Endothelial cell (in vitro differentiated cells): Measurements from ENCODE around the gene KCNK17. TPM values are rescaled to one million over a fixed set of nuclear protein-coding genes. Genes with fewer than 3 reads are reported as not detected.
A peak's percentile ranks its signal among the peaks of the same experiment; 100 is the strongest.

Experiments used
- DNase-seq: peaks from one replicate; pipeline ENCODE4 v3.0.0; 2021; ENCODE audit warnings: low spot score
- H3K27ac Mint-ChIP-seq: one replicate; pipeline ENCODE4 v1.8.0; 2021; ENCODE audit warnings: mixed read lengths, inconsistent platforms; ENCODE audit not compliant: unreplicated experiment
- H3K27me3 Mint-ChIP-seq: one replicate; pipeline ENCODE4 v1.8.0; 2021; ENCODE audit warnings: mild to moderate bottlenecking, moderate library complexity, mixed read lengths, inconsistent platforms; ENCODE audit not compliant: unreplicated experiment
- H3K36me3 Mint-ChIP-seq: one replicate; pipeline ENCODE4 v1.8.0; 2021; ENCODE audit warnings: mild to moderate bottlenecking, low read depth, mixed read lengths, inconsistent platforms; ENCODE audit not compliant: unreplicated experiment
- H3K4me1 Mint-ChIP-seq: one replicate; pipeline ENCODE4 v1.8.0; 2021; ENCODE audit warnings: mild to moderate bottlenecking, mixed read lengths, inconsistent platforms; ENCODE audit not compliant: unreplicated experiment
- H3K4me3 Mint-ChIP-seq: one replicate; pipeline ENCODE4 v1.8.0; 2021; ENCODE audit warnings: mild to moderate bottlenecking, mixed read lengths, inconsistent platforms; ENCODE audit not compliant: unreplicated experiment
- H3K9me3 Mint-ChIP-seq: one replicate; pipeline ENCODE4 v1.8.0; 2021; ENCODE audit warnings: mixed read lengths, inconsistent platforms; ENCODE audit not compliant: unreplicated experiment
- total RNA-seq: library from RNA; stranded (reverse); fragmentation: NEBNext Ultra II Directional; extraction: Animal tissue kit (Norgen Biotek cat#: 25700); gene quantifications from one replicate; pipeline ENCODE4 v1.2.1, GENCODE V29; 2021; ENCODE audit not compliant: unreplicated experiment
- TF ChIP-seq, protein P1 (sequence below): fragments of 200-600 bp; sonication (generic); IDR thresholded peaks from one replicate; pipeline ENCODE4 v1.5.0; 2021; ENCODE audit warnings: antibody characterized with exemption; ENCODE audit not compliant: unreplicated experiment

Gene KCNK17
- total RNA-seq, 1 donor from 2014 or later, result 180 TPM

GRCh38 chr6:39339096-39339867 is 25.1 kb upstream of the KCNK17 start:
- H3K27ac Mint-ChIP-seq, result no peak overlapping the region
- H3K4me3 Mint-ChIP-seq, result no peak overlapping the region
- TF ChIP-seq, protein P1, sequence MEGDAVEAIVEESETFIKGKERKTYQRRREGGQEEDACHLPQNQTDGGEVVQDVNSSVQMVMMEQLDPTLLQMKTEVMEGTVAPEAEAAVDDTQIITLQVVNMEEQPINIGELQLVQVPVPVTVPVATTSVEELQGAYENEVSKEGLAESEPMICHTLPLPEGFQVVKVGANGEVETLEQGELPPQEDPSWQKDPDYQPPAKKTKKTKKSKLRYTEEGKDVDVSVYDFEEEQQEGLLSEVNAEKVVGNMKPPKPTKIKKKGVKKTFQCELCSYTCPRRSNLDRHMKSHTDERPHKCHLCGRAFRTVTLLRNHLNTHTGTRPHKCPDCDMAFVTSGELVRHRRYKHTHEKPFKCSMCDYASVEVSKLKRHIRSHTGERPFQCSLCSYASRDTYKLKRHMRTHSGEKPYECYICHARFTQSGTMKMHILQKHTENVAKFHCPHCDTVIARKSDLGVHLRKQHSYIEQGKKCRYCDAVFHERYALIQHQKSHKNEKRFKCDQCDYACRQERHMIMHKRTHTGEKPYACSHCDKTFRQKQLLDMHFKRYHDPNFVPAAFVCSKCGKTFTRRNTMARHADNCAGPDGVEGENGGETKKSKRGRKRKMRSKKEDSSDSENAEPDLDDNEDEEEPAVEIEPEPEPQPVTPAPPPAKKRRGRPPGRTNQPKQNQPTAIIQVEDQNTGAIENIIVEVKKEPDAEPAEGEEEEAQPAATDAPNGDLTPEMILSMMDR, result no peak
- no peak for DNase-seq
- no peaks in the 10 kb centered on the region for H3K9me3 Mint-ChIP-seq
- peaks cover 2% of the 10 kb centered on the region for H3K27me3 Mint-ChIP-seq
- H3K4me1 Mint-ChIP-seq, result peaks cover 56% of the 10 kb centered on the region
- H3K36me3 Mint-ChIP-seq, result peaks cover under 1% of the 10 kb centered on the region

DNA sequence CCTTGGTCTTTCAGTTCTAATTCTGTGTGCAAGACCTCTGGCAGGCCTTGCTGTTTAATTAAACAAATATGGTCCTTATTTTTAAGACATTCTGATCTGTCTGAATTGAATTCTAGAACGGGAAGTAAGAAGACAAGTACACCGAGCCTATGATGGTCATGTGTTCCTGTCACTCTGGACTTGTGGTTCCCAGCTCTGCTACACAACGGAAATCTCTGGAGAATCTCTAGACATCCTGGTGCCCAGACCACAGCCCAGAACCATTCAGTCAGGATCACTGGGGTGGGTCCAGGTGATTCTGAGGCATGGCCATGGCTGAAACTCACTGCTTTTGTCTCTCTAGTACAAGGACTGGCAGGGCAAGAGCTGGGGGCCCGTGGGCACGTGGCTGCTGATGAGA is 24.2 kb upstream of the KCNK17 start:
- peak overlapping the region; percentile 57 for H3K27ac Mint-ChIP-seq
- TF ChIP-seq, protein P1, result no peak
- peaks cover 54% of the 10 kb centered on the region for H3K4me1 Mint-ChIP-seq
- peak overlapping the region; percentile 9 for H3K4me3 Mint-ChIP-seq
- DNase-seq, result no peak
- H3K27me3 Mint-ChIP-seq, result peaks cover 2% of the 10 kb centered on the region
- H3K9me3 Mint-ChIP-seq, result no peaks in the 10 kb centered on the region
- no peaks in the 10 kb centered on the region for H3K36me3 Mint-ChIP-seq

DNA sequence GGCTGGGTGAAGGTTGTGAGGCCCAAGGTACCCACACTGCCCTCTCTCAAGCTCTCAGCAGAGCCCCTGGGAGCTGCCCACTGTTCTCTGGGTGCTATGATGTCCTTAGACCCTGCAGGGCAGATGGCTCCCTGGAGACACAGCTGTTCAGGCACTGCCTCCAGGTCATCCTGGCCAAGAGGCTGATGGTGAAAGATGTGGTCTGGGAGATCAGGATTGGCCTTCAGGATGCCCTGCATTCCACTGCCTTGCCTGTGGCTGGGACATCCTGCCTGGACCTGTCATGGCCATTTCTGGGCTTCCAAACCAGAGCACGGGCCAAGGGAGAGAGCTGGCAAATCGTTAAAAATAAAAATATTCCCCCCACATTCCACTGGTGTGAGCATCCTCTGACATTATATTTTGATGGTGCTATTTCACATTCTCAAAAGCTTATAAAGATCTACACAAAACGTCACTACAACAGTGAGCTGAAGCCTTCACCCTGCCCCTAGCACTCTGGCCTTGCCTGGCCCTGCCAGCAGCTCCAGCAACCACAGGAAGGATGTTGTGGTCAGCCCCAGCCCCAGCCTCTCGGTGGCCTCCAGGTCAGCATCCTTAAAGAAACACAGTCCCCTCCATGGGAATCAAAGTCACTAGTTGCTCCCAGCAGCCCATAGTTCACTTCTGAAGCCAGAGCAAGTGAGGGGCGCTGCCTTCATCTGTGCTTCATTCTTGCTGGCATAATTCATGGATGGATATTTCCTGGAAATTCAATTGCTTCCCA is 21.7 kb upstream of the KCNK17 start:
- Mint-ChIP-seq H3K4me3 (peak overlapping the region; percentile 65), H3K27me3 (no peaks in the 10 kb centered on the region)

DNA sequence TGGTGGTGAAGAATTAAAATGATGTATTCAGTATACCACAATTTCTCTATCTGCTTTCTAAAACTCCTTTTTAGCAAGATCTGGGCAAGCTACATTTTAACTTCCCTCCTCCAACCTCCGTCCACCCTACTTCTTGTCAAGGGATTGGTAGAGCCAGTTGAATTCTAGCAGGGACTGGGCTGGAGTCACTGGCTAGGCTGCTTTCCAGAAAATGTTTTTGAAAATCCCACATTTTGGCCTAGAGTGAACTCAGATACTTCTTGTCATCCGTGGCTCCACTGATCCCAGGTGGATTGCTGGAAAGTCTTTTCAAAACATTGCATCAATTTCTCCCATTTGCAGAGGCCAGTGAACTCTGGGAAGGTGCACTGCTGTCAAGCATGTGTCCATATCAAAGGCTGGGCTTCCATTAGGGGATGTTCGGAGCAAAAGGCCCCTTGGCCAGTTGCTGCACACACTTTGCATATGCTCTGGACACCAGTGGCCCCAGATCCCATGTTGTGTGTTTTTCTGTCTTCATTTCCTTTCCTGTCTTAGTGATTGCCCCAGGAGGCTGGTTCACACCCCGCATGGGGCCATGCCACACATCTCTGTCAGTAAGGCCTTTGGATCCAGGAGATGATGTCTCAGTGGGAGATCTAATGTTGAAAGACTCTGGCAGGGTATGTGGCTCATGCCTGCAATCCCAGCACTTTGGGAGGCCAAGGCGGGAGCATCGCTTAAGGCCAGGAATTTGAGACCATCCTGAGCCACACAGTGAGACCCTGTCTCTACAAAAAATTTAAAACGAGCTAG is 19.6 kb upstream of the KCNK17 start:
- TF ChIP-seq, protein P1, result no peak
- H3K27me3 Mint-ChIP-seq, result no peaks in the 10 kb centered on the region
- no peaks in the 10 kb centered on the region for H3K9me3 Mint-ChIP-seq
- H3K36me3 Mint-ChIP-seq, result no peaks in the 10 kb centered on the region
- H3K27ac Mint-ChIP-seq, result no peak overlapping the region
- DNase-seq, result no peak
- peaks cover 66% of the 10 kb centered on the region for H3K4me1 Mint-ChIP-seq
- H3K4me3 Mint-ChIP-seq, result no peak overlapping the region

More for the DNA sequence above, 21.7 kb upstream of the KCNK17 start:
- Mint-ChIP-seq H3K4me1 (peaks cover 69% of the 10 kb centered on the region), H3K27ac (peak overlapping the region; percentile 77), H3K36me3 (no peaks in the 10 kb centered on the region), H3K9me3 (no peaks in the 10 kb centered on the region)
- DNase-seq, result peak; percentile 51
- TF ChIP-seq, protein P1, result no peak
